GM12872 (cell line): ENCODE measurements around the gene RSPO4.

Experiments
- CTCF ChIP-seq: IDR thresholded peaks from 3 replicates; pipeline ENCODE4 v1.5.1; 2011; ENCODE audit warnings: low read depth, mild to moderate bottlenecking, low read length, moderate library complexity; ENCODE audit not compliant: insufficient read depth

RSPO4 gene

GRCh38 chr20:965956-966355 lies 36.2 kb downstream of the RSPO4 start:
- no peak for TF ChIP-seq CTCF

- TF ChIP-seq CTCF: no peak
Observed at GRCh38 chr20:963795-964194, 38.3 kb downstream of the RSPO4 start.

GRCh38 chr20:962683-963082 lies 39.4 kb downstream of the RSPO4 start:
- no peak for TF ChIP-seq CTCF

GRCh38 chr20:962223-962622 lies 39.9 kb downstream of the RSPO4 start:
- TF ChIP-seq CTCF: no peak

GRCh38 chr20:961768-962167 lies 40.3 kb downstream of the RSPO4 start:
- no peak for TF ChIP-seq CTCF

- TF ChIP-seq CTCF: no peak
Observed at GRCh38 chr20:959996-960615, 42.0 kb downstream of the RSPO4 start.

- no peak for TF ChIP-seq CTCF
Observed at GRCh38 chr20:958936-959815, 42.9 kb downstream of the RSPO4 start.
